Endothelial cell of umbilical vein (primary cell): ENCODE measurements around the gene RNF214. TPM values are rescaled to one million over a fixed set of nuclear protein-coding genes. Genes with fewer than 3 reads are reported as not detected.

Experiments
- BruUV-seq: library from RNA; stranded (reverse); fragments of 400-500 nt; replicated peaks from 2 replicates; lab custom pipeline; 2021; lab: Mats Ljungman, UMichigan
- CTCF ChIA-PET: fragments of 300-600, 350-600 bp; sonication (Branson Sonifier 250); formaldehyde crosslinking; loops from one replicate; lab custom pipeline; 2021; ENCODE audit warnings: antibody characterized with exemption, inconsistent platforms; lab: Charles Lee
- POLR2A ChIA-PET: fragments of 300-600, 350-600 bp; sonication (Branson Sonifier 250); formaldehyde crosslinking; loops from one replicate; lab custom pipeline; 2021; ENCODE audit warnings: antibody characterized with exemption, inconsistent platforms; lab: Charles Lee
- DNase-seq: peaks from one replicate; pipeline ENCODE4 v3.0.0-alpha.2; 2011; ENCODE audit warnings: low read depth, low spot score
- FAIRE-seq: peaks from 2 replicates; lab custom pipeline; 2011; peaks lifted over from hg19 to GRCh38; lab: Jason Lieb, UNC
- H2AFZ ChIP-seq: 2 replicates; pipeline ENCODE4 v1.6.0; 2012; ENCODE audit warnings: low read depth, low read length, control low read depth, inconsistent platforms
- H3K27ac ChIP-seq: 2 replicates; pipeline ENCODE4 v1.5.1; 2011; ENCODE audit warnings: low read depth, mild to moderate bottlenecking, control low read depth, low read length, moderate library complexity; ENCODE audit not compliant: insufficient read depth
- H3K27me3 ChIP-seq, 2 experiments: 2 replicates each; pipeline versions ENCODE4 v1.6.0 to v1.6.1; 2011; ENCODE audit warnings: low read length in 2 of 2, mixed read lengths in 1 of 2; ENCODE audit not compliant: control insufficient read depth in 2 of 2, insufficient read depth in 2 of 2
- H3K36me3 ChIP-seq, 2 experiments: 2 replicates in 1 of 2; 3 replicates in 1 of 2; pipeline ENCODE4 v1.5.1; 2011; ENCODE audit warnings: low read length in 2 of 2, mild to moderate bottlenecking in 1 of 2, moderate library complexity in 1 of 2; ENCODE audit not compliant: control insufficient read depth in 2 of 2, insufficient read depth in 2 of 2; ENCODE audit errors: extremely low read depth in 1 of 2
- H3K4me1 ChIP-seq: 3 replicates; pipeline ENCODE4 v1.5.1; 2011; ENCODE audit warnings: mild to moderate bottlenecking, low read length; ENCODE audit not compliant: control insufficient read depth, insufficient read depth; ENCODE audit errors: extremely low read depth
- H3K4me2 ChIP-seq: 2 replicates; pipeline ENCODE4 v1.6.1; 2011; ENCODE audit warnings: low read length, control low read depth, mixed read lengths; ENCODE audit not compliant: insufficient read depth
- H3K4me3 ChIP-seq, 3 experiments: fragments of 200-600 bp in 1 of 3; sonication (generic), shearing (Covaris generic) in 1 of 3; replicated peaks in 1 of 3; 2 replicates each; pipeline ENCODE4 v1.5.1; 2011 to 2016; ENCODE audit warnings: control low read depth in 3 of 3, low read length in 3 of 3, mild to moderate bottlenecking in 2 of 3, inconsistent platforms in 1 of 3, low read depth in 1 of 3, moderate library complexity in 1 of 3; ENCODE audit not compliant: insufficient read depth in 1 of 3
- H3K79me2 ChIP-seq: 2 replicates; pipeline ENCODE4 v1.6.0; 2012; ENCODE audit warnings: low read length, inconsistent platforms; ENCODE audit not compliant: control insufficient read depth, insufficient read depth
- H3K9ac ChIP-seq: replicated peaks from 2 replicates; pipeline ENCODE3; 2011; ENCODE audit warnings: low read length, control low read depth; ENCODE audit not compliant: insufficient read depth; ENCODE audit errors: extremely low read depth
- H3K9me1 ChIP-seq: replicated peaks from 3 replicates; pipeline ENCODE4 v1.6.0; 2011; ENCODE audit warnings: mild to moderate bottlenecking, low read length; ENCODE audit not compliant: control insufficient read depth, insufficient read depth; ENCODE audit errors: extremely low read depth
- H3K9me3 ChIP-seq: replicated peaks from 2 replicates; pipeline ENCODE4 v1.5.1; 2012; ENCODE audit warnings: low read length, inconsistent platforms; ENCODE audit not compliant: control insufficient read depth, insufficient read depth
- H4K20me1 ChIP-seq: replicated peaks from 2 replicates; pipeline ENCODE3; 2011; ENCODE audit warnings: mild to moderate bottlenecking, low read length; ENCODE audit not compliant: control insufficient read depth, insufficient read depth; ENCODE audit errors: extremely low read depth
- CTCF ChIP-seq, 2 donors: IDR thresholded peaks; 1 replicate in 1 of 2; 2 replicates in 1 of 2; pipeline ENCODE4 v1.5.1; 2011; ENCODE audit warnings: low read length in 2 of 2, mild to moderate bottlenecking in 2 of 2, moderate library complexity in 2 of 2, control low read depth in 1 of 2, inconsistent platforms in 1 of 2, low read depth in 1 of 2; ENCODE audit not compliant: insufficient read depth in 1 of 2; ENCODE audit errors: extremely low read depth in 1 of 2
- EZH2 ChIP-seq: IDR thresholded peaks from 2 replicates; pipeline ENCODE4 v1.6.1; 2012; ENCODE audit warnings: borderline replicate concordance, low read depth, mild to moderate bottlenecking, moderate library complexity, low read length, inconsistent platforms; ENCODE audit not compliant: severe bottlenecking
- FOS ChIP-seq: IDR thresholded peaks from 2 replicates; pipeline ENCODE4 v1.6.1; 2011; ENCODE audit warnings: mild to moderate bottlenecking, low read length, moderate library complexity, borderline replicate concordance; ENCODE audit not compliant: insufficient read depth
- GATA2 ChIP-seq: IDR thresholded peaks from 2 replicates; pipeline ENCODE4 v1.7.0; 2011; ENCODE audit warnings: low read depth, mild to moderate bottlenecking, moderate library complexity, mixed read lengths, low read length; ENCODE audit not compliant: insufficient read length, insufficient read depth
- JUN ChIP-seq: IDR thresholded peaks from 2 replicates; pipeline ENCODE4 v1.6.1; 2011; ENCODE audit warnings: borderline replicate concordance, low read depth; ENCODE audit not compliant: insufficient read length, insufficient read depth
- MAX ChIP-seq: IDR thresholded peaks from 2 replicates; pipeline ENCODE4 v1.6.1; 2011; ENCODE audit not compliant: insufficient read depth, insufficient read length
- MYC ChIP-seq: IDR thresholded peaks from one replicate; pipeline ENCODE4 v1.6.1; 2011; ENCODE audit warnings: mild to moderate bottlenecking, low read depth, low read length
- POLR2A ChIP-seq: IDR thresholded peaks from 2 replicates; pipeline ENCODE4 v1.6.1; 2012; ENCODE audit warnings: low read depth, mild to moderate bottlenecking, control low read depth, low read length
- POLR2AphosphoS5 ChIP-seq: IDR thresholded peaks from 2 replicates; pipeline ENCODE4 v1.6.1; 2012; ENCODE audit warnings: low read depth, mild to moderate bottlenecking, control low read depth, low read length, moderate library complexity; ENCODE audit not compliant: insufficient read depth
- dilution Hi-C: fragments of 300-500 bp; cut with MboI; formaldehyde crosslinking; loops from one replicate; pipeline ENCODE4 v1.15.0; 2019; ENCODE audit warnings: low sequenced_read_pairs; ENCODE audit not compliant: extremely low pct_ligation_motif_present
- intact Hi-C: fragments of 100-400 bp; cut with micrococcal nuclease; formaldehyde crosslinking; loops from one replicate; pipeline ENCODE4 v1.10.0; 2022
- polyA plus RNA-seq, 4 experiments: library from polyadenylated mRNA; depleted of rRNA in 3 of 4; stranded (reverse) in 3 of 4; unstranded in 1 of 4; fragments of >200 nt; gene quantifications; 2 replicates each; pipeline versions ENCODE4 v1.2.1 to v1.2.3, GENCODE V29; 2011 to 2012; ENCODE audit warnings: missing spikeins in 1 of 4
- total RNA-seq: library from RNA; stranded (reverse); gene quantifications from 2 replicates; pipeline ENCODE4 v1.2.3, GENCODE V29; 2021

The RNF214 gene
- total and polyA plus RNA-seq, 2 donors (not counting 3 experiments of a cell fraction or from before 2014, with no cell fraction given) = 24.3 to 28.2 TPM

- Histone ChIP-seq H3K9me3 (no peaks in the 10 kb centered on the region), H3K4me1 (peaks cover 9% of the 10 kb centered on the region), H3K27ac (no peak overlapping the region), H3K79me2 (no peaks in the 10 kb centered on the region), H3K9me1 (no peaks in the 10 kb centered on the region), H3K4me2 (no peak overlapping the region), H2AFZ (no peak overlapping the region), H3K27me3 (no peaks in the 10 kb centered on the region), H3K4me3 (no peak overlapping the region), H4K20me1 (no peaks in the 10 kb centered on the region), H3K36me3 (peaks cover 0 to 4% of the 10 kb centered on the region in 2 experiments), H3K9ac (no peak overlapping the region)
- dilution Hi-C loops = no loop called here
- no TSS peak for BruUV-seq
- ChIA-PET CTCF (interaction anchor here (1.1 to 1.3 kb wide), 2 partner anchors 17 to 26 kb away, joined by 3 read pairs; no protein-coding TSS in a partner anchor), POLR2A (interaction anchor here (0.6 kb wide), 2 partner anchors 13 to 101 kb away, joined by 3 to 5 read pairs; no protein-coding TSS in a partner anchor)
- DNase-seq (no peak), FAIRE-seq (no peak)
- intact Hi-C loops = loop anchor here (2.0 kb wide), 1 partner anchor 21 kb away; the partner anchor contains the start of gene SIDT2
- TF ChIP-seq EZH2 = no peak
- TF ChIP-seq MAX = no peak
- TF ChIP-seq POLR2AphosphoS5 = no peak
- TF ChIP-seq FOS = no peak
- no peak for TF ChIP-seq MYC
- TF ChIP-seq CTCF (IDR thresholded peaks at IDR 0.05; ENCODE audit: extremely low read depth in 1 of 2, insufficient read depth in 1 of 2, low read depth in 1 of 2, low read length in 2 of 2) = no peak
- no peak for TF ChIP-seq GATA2
- no peak for TF ChIP-seq JUN
- TF ChIP-seq POLR2A = no peak
Measured at GRCh38 chr11:117199916-117200812, 32.3 kb upstream of the RNF214 start.
